Stimulated activated naive CD8-positive, alpha-beta T cell treated with anti-CD3 and anti-CD28 coated beads, Interleukin-15, Interleukin-2, amounts not matched to agents 100 ng/mL and 50 ng/mL, for 24 hours (primary cell): Measurements from ENCODE around the gene DSTYK.

Experiments used
- H3K27ac Mint-ChIP-seq: one replicate; pipeline ENCODE4 v1.8.0; 2021; ENCODE audit warnings: mild to moderate bottlenecking, mixed read lengths
- H3K27me3 Mint-ChIP-seq: one replicate; pipeline ENCODE4 v1.8.0; 2021; ENCODE audit warnings: mixed read lengths
- H3K36me3 Mint-ChIP-seq: one replicate; pipeline ENCODE4 v1.8.0; 2021; ENCODE audit warnings: low read depth, mixed read lengths
- H3K4me1 Mint-ChIP-seq: one replicate; pipeline ENCODE4 v1.8.0; 2021; ENCODE audit warnings: low read depth, mixed read lengths
- H3K4me3 Mint-ChIP-seq: one replicate; pipeline ENCODE4 v1.8.0; 2021; ENCODE audit warnings: mild to moderate bottlenecking, mixed read lengths
- H3K9me3 Mint-ChIP-seq: one replicate; pipeline ENCODE4 v1.8.0; 2021; ENCODE audit warnings: mixed read lengths

Gene DSTYK

GRCh38 chr1:205150651-205151428 is 60.7 kb downstream of the DSTYK start:
- H3K4me1 Mint-ChIP-seq, result no peaks in the 10 kb centered on the region
- H3K9me3 Mint-ChIP-seq, result peaks cover 3% of the 10 kb centered on the region
- H3K27me3 Mint-ChIP-seq, result no peaks in the 10 kb centered on the region
- no peak overlapping the region for H3K4me3 Mint-ChIP-seq
- no peak overlapping the region for H3K27ac Mint-ChIP-seq
- H3K36me3 Mint-ChIP-seq, result peaks cover 71% of the 10 kb centered on the region

- Mint-ChIP-seq H3K27me3 (no peaks in the 10 kb centered on the region), H3K27ac (no peak overlapping the region), H3K36me3 (peaks cover 38% of the 10 kb centered on the region), H3K4me3 (no peak overlapping the region), H3K9me3 (no peaks in the 10 kb centered on the region), H3K4me1 (no peaks in the 10 kb centered on the region)
These were observed 64.2 kb downstream of the DSTYK start for GRCh38 chr1:205147191-205147835.

GRCh38 chr1:205144751-205145150 is 66.8 kb downstream of the DSTYK start:
- H3K4me1 Mint-ChIP-seq, result peaks cover 7% of the 10 kb centered on the region
- H3K27me3 Mint-ChIP-seq, result no peaks in the 10 kb centered on the region
- no peaks in the 10 kb centered on the region for H3K9me3 Mint-ChIP-seq
- peaks cover 33% of the 10 kb centered on the region for H3K36me3 Mint-ChIP-seq
- no peak overlapping the region for H3K4me3 Mint-ChIP-seq
- no peak overlapping the region for H3K27ac Mint-ChIP-seq

- Mint-ChIP-seq H3K4me3 (no peak overlapping the region), H3K27ac (no peak overlapping the region), H3K36me3 (peaks cover 27% of the 10 kb centered on the region), H3K27me3 (no peaks in the 10 kb centered on the region), H3K9me3 (no peaks in the 10 kb centered on the region), H3K4me1 (peaks cover 7% of the 10 kb centered on the region)
These were observed 67.3 kb downstream of the DSTYK start for GRCh38 chr1:205144046-205144720.

GRCh38 chr1:205142102-205142469 is 69.4 kb downstream of the DSTYK start:
- peaks cover 7% of the 10 kb centered on the region for H3K4me1 Mint-ChIP-seq
- H3K4me3 Mint-ChIP-seq, result no peak overlapping the region

GRCh38 chr1:205141236-205142101 is 70.0 kb downstream of the DSTYK start:
- H3K36me3 Mint-ChIP-seq, result peaks cover 5% of the 10 kb centered on the region
- H3K27ac Mint-ChIP-seq, result no peak overlapping the region
- H3K4me3 Mint-ChIP-seq, result no peak overlapping the region
- H3K9me3 Mint-ChIP-seq, result no peaks in the 10 kb centered on the region
- H3K4me1 Mint-ChIP-seq, result peaks cover 7% of the 10 kb centered on the region
- no peaks in the 10 kb centered on the region for H3K27me3 Mint-ChIP-seq

More at GRCh38 chr1:205142102-205142469, 69.4 kb downstream of the DSTYK start:
- no peaks in the 10 kb centered on the region for H3K27me3 Mint-ChIP-seq
- H3K9me3 Mint-ChIP-seq, result no peaks in the 10 kb centered on the region
- peaks cover 9% of the 10 kb centered on the region for H3K36me3 Mint-ChIP-seq
- no peak overlapping the region for H3K27ac Mint-ChIP-seq

- Mint-ChIP-seq H3K27me3 (no peaks in the 10 kb centered on the region), H3K9me3 (no peaks in the 10 kb centered on the region)
These were observed 71.4 kb downstream of the DSTYK start for GRCh38 chr1:205140113-205140512.

GRCh38 chr1:205137901-205138300 is 73.6 kb downstream of the DSTYK start:
- H3K36me3 Mint-ChIP-seq, result no peaks in the 10 kb centered on the region
- peaks cover 7% of the 10 kb centered on the region for H3K4me1 Mint-ChIP-seq
- no peaks in the 10 kb centered on the region for H3K27me3 Mint-ChIP-seq
- H3K4me3 Mint-ChIP-seq, result no peak overlapping the region
- H3K9me3 Mint-ChIP-seq, result no peaks in the 10 kb centered on the region
- no peak overlapping the region for H3K27ac Mint-ChIP-seq

More at GRCh38 chr1:205140113-205140512, 71.4 kb downstream of the DSTYK start:
- no peaks in the 10 kb centered on the region for H3K36me3 Mint-ChIP-seq
- no peak overlapping the region for H3K27ac Mint-ChIP-seq
- H3K4me1 Mint-ChIP-seq, result peaks cover 7% of the 10 kb centered on the region
- H3K4me3 Mint-ChIP-seq, result no peak overlapping the region

- Mint-ChIP-seq H3K4me1 (no peaks in the 10 kb centered on the region), H3K27ac (no peak overlapping the region), H3K36me3 (no peaks in the 10 kb centered on the region), H3K4me3 (no peak overlapping the region), H3K27me3 (no peaks in the 10 kb centered on the region), H3K9me3 (no peaks in the 10 kb centered on the region)
These were observed 78.2 kb downstream of the DSTYK start for GRCh38 chr1:205133287-205133686.

GRCh38 chr1:205129447-205130029 is 82.0 kb downstream of the DSTYK start:
- Mint-ChIP-seq H3K4me1 (no peaks in the 10 kb centered on the region), H3K4me3 (no peak overlapping the region), H3K27ac (no peak overlapping the region), H3K36me3 (no peaks in the 10 kb centered on the region), H3K9me3 (no peaks in the 10 kb centered on the region), H3K27me3 (no peaks in the 10 kb centered on the region)

GRCh38 chr1:205128050-205128449 is 83.5 kb downstream of the DSTYK start:
- no peaks in the 10 kb centered on the region for H3K27me3 Mint-ChIP-seq
- H3K4me1 Mint-ChIP-seq, result peaks cover 1% of the 10 kb centered on the region
- no peak overlapping the region for H3K4me3 Mint-ChIP-seq
- H3K9me3 Mint-ChIP-seq, result no peaks in the 10 kb centered on the region
- no peaks in the 10 kb centered on the region for H3K36me3 Mint-ChIP-seq
- no peak overlapping the region for H3K27ac Mint-ChIP-seq

GRCh38 chr1:205127646-205128045 is 83.9 kb downstream of the DSTYK start:
- Mint-ChIP-seq H3K27ac (no peak overlapping the region), H3K4me3 (no peak overlapping the region), H3K36me3 (no peaks in the 10 kb centered on the region), H3K27me3 (no peaks in the 10 kb centered on the region), H3K9me3 (no peaks in the 10 kb centered on the region), H3K4me1 (peaks cover 5% of the 10 kb centered on the region)

- Mint-ChIP-seq H3K27ac (no peak overlapping the region), H3K4me3 (no peak overlapping the region), H3K9me3 (no peaks in the 10 kb centered on the region), H3K36me3 (peaks cover 4% of the 10 kb centered on the region), H3K4me1 (peaks cover 29% of the 10 kb centered on the region), H3K27me3 (no peaks in the 10 kb centered on the region)
These were observed 86.8 kb downstream of the DSTYK start for GRCh38 chr1:205124726-205125125.

- H3K4me3 Mint-ChIP-seq, result peak overlapping the region; percentile 95
- H3K36me3 Mint-ChIP-seq, result peaks cover 17% of the 10 kb centered on the region
- no peaks in the 10 kb centered on the region for H3K27me3 Mint-ChIP-seq
- peak overlapping the region; percentile 100 for H3K27ac Mint-ChIP-seq
- no peaks in the 10 kb centered on the region for H3K9me3 Mint-ChIP-seq
- H3K4me1 Mint-ChIP-seq, result peaks cover 46% of the 10 kb centered on the region
These were observed 89.0 kb downstream of the DSTYK start for GRCh38 chr1:205122489-205122882.
